ENCODE data around the gene DNAJC21.

DNAJC21 gene

DNA sequence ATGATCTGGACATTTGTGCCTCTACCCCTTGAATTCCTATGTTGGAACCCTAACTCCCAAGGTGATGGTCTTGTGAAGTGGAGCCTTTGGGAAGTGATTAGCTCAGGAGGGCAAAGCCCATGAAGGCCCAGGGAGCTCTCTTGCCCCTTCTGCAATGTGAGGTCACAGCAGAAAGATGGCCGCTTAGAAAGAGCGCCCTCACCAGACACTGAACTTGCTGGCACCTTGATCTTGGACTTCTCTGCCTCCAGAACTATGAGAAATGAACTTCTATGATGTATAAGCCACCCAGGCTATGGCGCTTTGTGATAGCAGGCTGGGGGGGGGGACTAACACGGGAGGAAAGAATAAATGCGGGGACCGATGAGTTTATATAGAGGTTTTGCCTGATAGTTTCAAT, 73.1 kb downstream of the DNAJC21 start:
- no peak overlapping the region for H3K4me3 Mint-ChIP-seq
- peaks cover 18% of the 10 kb centered on the region for H3K4me1 Mint-ChIP-seq
- no peaks in the 10 kb centered on the region for H3K9me3 Mint-ChIP-seq
- TF ChIP-seq, protein P1, sequence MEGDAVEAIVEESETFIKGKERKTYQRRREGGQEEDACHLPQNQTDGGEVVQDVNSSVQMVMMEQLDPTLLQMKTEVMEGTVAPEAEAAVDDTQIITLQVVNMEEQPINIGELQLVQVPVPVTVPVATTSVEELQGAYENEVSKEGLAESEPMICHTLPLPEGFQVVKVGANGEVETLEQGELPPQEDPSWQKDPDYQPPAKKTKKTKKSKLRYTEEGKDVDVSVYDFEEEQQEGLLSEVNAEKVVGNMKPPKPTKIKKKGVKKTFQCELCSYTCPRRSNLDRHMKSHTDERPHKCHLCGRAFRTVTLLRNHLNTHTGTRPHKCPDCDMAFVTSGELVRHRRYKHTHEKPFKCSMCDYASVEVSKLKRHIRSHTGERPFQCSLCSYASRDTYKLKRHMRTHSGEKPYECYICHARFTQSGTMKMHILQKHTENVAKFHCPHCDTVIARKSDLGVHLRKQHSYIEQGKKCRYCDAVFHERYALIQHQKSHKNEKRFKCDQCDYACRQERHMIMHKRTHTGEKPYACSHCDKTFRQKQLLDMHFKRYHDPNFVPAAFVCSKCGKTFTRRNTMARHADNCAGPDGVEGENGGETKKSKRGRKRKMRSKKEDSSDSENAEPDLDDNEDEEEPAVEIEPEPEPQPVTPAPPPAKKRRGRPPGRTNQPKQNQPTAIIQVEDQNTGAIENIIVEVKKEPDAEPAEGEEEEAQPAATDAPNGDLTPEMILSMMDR (IDR thresholded peaks at IDR 0.05), result no peak
- DNase-seq, result no peak
- no peak overlapping the region for H3K27ac Mint-ChIP-seq
- H3K36me3 Mint-ChIP-seq (ENCODE audit: low read depth), result no peaks in the 10 kb centered on the region
- peaks cover 27% of the 10 kb centered on the region for H3K27me3 Mint-ChIP-seq (ENCODE audit: low read depth, poor library complexity)

DNA sequence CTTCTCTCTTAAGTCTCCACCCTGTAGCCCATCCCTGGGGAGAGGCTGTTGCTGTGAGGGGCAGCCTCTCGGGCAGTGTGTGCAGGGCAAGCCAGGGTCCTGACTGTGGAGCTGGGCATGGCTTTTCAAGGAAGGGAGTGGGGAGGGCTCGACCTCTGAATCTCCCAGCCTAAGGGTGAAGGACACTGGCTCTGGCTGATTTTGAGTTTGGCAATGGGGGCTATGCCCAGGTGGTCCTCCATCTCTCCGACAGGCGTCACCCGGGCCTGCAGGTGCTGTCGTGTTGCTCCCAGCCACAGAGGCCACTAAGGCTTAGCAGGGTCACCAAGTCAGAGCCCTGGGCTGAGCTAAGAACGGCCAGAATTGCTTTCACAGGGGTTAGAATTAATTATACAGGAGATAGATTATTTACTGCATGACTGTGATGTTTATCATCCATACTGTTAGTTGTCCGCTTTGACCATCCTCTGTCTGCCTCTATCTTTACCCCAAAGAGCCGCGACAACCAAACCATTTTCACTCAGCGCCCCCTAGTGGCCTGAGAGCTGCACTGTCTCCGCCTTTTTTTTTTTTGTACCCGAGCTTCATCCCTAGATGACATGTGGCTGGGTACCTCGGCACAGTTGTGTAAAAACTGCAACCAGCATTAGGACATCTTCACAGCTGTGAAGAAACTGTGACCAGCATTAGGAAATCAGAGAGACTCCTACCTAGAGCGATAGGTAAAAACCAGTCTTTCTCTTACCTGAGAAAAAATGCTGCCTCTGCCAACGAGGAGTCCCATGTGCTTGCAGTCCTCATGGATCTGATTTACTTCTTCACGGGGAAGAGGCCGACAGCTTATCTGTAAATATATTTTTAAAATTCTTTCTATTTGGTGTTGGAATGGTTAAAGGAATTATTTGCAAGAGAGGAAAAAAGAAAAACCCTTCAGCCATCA, 73.9 kb downstream of the DNAJC21 start:
- DNase-seq, result peak; percentile 72
- Mint-ChIP-seq H3K27me3 (ENCODE audit: low read depth, poor library complexity) (peaks cover 27% of the 10 kb centered on the region), H3K9me3 (no peaks in the 10 kb centered on the region), H3K27ac (no peak overlapping the region), H3K4me1 (peaks cover 14% of the 10 kb centered on the region), H3K4me3 (no peak overlapping the region), H3K36me3 (ENCODE audit: low read depth) (no peaks in the 10 kb centered on the region)
- TF ChIP-seq, protein P1 (IDR thresholded peaks at IDR 0.05), result peak; percentile 90

DNA sequence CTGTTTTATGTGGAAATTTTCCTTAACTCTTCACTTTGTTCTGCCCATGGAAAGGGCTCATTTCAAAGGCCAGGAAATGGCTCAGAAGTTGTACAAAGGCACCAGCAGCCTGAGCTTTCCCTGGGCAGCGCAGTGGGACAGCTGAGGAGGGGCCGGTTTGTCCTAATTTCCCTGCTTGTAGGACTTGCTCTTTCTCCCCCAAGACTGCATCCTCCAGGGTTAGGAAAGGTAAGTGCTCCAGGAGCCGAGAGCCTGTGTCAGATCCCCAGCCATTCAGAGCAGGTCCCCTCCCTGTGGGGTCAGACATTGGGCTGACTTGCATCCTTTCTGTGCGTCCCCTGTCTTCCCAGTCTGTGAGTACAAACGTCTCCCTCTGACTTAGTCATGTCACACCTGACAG, 74.8 kb downstream of the DNAJC21 start:
- Mint-ChIP-seq H3K27ac (no peak overlapping the region), H3K4me1 (peaks cover 5% of the 10 kb centered on the region), H3K27me3 (ENCODE audit: low read depth, poor library complexity) (peaks cover 24% of the 10 kb centered on the region), H3K9me3 (no peaks in the 10 kb centered on the region), H3K4me3 (no peak overlapping the region), H3K36me3 (ENCODE audit: low read depth) (no peaks in the 10 kb centered on the region)
- DNase-seq, result no peak
- TF ChIP-seq, protein P1 (IDR thresholded peaks at IDR 0.05), result no peak

DNA sequence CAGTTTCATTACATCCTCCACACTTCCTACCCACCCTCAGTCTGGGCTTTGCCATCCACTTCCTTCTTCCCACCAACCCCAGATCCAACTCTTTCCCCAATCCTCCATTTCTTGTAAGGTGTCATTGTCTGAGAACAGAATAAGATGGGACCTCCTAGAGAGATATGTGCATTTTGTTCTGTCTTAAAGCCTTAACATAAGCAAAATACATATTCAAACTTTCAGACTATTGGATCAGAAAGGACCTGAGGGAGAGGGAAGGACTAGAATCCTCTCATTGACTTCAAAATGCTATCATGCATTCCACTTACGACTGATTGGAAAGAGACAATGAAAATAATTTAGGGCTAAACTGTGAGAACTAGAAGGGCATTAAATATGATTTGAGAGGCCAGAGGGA, 75.4 kb downstream of the DNAJC21 start:
- Mint-ChIP-seq H3K9me3 (no peaks in the 10 kb centered on the region), H3K4me3 (no peak overlapping the region), H3K36me3 (ENCODE audit: low read depth) (no peaks in the 10 kb centered on the region)

More for the DNA sequence above, 75.4 kb downstream of the DNAJC21 start:
- peaks cover 27% of the 10 kb centered on the region for H3K27me3 Mint-ChIP-seq (ENCODE audit: low read depth, poor library complexity)
- no peak for DNase-seq
- peaks cover 4% of the 10 kb centered on the region for H3K4me1 Mint-ChIP-seq
- H3K27ac Mint-ChIP-seq, result no peak overlapping the region
- TF ChIP-seq, protein P1 (IDR thresholded peaks at IDR 0.05), result no peak

All from nephron progenitor cell (in vitro differentiated cells).